HCT116 (cell line): ENCODE measurements around the gene MDM4. TPM values are rescaled to one million over a fixed set of nuclear protein-coding genes. Genes with fewer than 3 reads are reported as not detected.

ENCODE experiments used
- ATAC-seq: fragments of 200-7000 bp; cut with Tn5 transposase; 2 replicates; pipeline ENCODE4 v1.9.1; 2020; ENCODE audit warnings: mild to moderate bottlenecking, moderate library complexity
- BruUV-seq: library from RNA; stranded (reverse); fragments of 400-500 nt; replicated peaks from 2 replicates; lab custom pipeline; 2021; lab: Mats Ljungman, UMichigan
- CTCF ChIA-PET: fragments of 300-600 bp; sonication (Branson Sonifier 250); formaldehyde crosslinking; loops from one replicate; lab custom pipeline; 2021; ENCODE audit warnings: antibody characterized with exemption; lab: Charles Lee
- POLR2A ChIA-PET: fragments of 300-600, 350-600 bp; sonication (Branson Sonifier 250); formaldehyde crosslinking; loops from one replicate; lab custom pipeline; 2021; ENCODE audit warnings: antibody characterized with exemption; lab: Charles Lee
- RAD21 ChIA-PET, 2 experiments: fragments of 300-600 bp; sonication (Branson Sonifier 250); formaldehyde crosslinking; loops; one replicate each; lab custom pipeline; 2023; ENCODE audit warnings: low total read pairs in 2 of 2; ENCODE audit not compliant: uncharacterized antibody in 2 of 2, unreplicated experiment in 2 of 2, low non-redundant PET in 1 of 2; lab: Charles Lee
- DNase-seq: peaks from one replicate; pipeline ENCODE4 v3.0.0-alpha.2; 2010; ENCODE audit warnings: low read depth, low spot score
- H2AFZ ChIP-seq: fragments of 200-600 bp; shearing (Covaris generic), sonication (generic); 2 replicates; pipeline ENCODE4 v1.6.1; 2017; ENCODE audit warnings: low read depth, mixed run types, mixed read lengths, antibody characterized with exemption, low read length; ENCODE audit not compliant: poor library complexity, severe bottlenecking
- H3K27ac ChIP-seq: 2 replicates; pipeline ENCODE4 v1.5.1; 2012; ENCODE audit warnings: low read depth, low read length
- H3K27me3 ChIP-seq: fragments of 200-600 bp; sonication (generic); 2 replicates; pipeline ENCODE4 v1.6.1; 2016; ENCODE audit warnings: mixed run types, low read length, mixed read lengths; ENCODE audit not compliant: insufficient read depth
- H3K36me3 ChIP-seq, 2 experiments: fragments of 200-500 bp in 1 of 2; fragments of 200-600 bp in 1 of 2; sonication (Bioruptor generic) in 1 of 2; sonication (generic) in 1 of 2; 2 replicates each; pipeline versions ENCODE4 v1.5.1 to v1.6.1; 2014 to 2016; ENCODE audit warnings: low read length in 2 of 2, inconsistent platforms in 1 of 2, mixed read lengths in 1 of 2, mixed run types in 1 of 2; ENCODE audit not compliant: insufficient read depth in 2 of 2, control insufficient read depth in 1 of 2
- H3K4me1 ChIP-seq, 2 experiments: fragments of 200-600 bp in 1 of 2; sonication (generic) in 1 of 2; 2 replicates each; pipeline versions ENCODE4 v1.5.1 to v1.6.1; 2012 to 2017; ENCODE audit warnings: low read length in 2 of 2, inconsistent platforms in 1 of 2, mild to moderate bottlenecking in 1 of 2, mixed read lengths in 1 of 2, mixed run types in 1 of 2, moderate library complexity in 1 of 2; ENCODE audit not compliant: insufficient read depth in 2 of 2, control insufficient read depth in 1 of 2
- H3K4me2 ChIP-seq: fragments of 200-600 bp; sonication (generic); 2 replicates; pipeline ENCODE4 v1.6.1; 2017; ENCODE audit warnings: mixed run types, low read length, mixed read lengths
- H3K4me3 ChIP-seq, 2 experiments: fragments of 200-600 bp in 1 of 2; sonication (generic) in 1 of 2; replicated peaks in 1 of 2; 2 replicates each; pipeline ENCODE4 v1.5.1; 2011 to 2016; ENCODE audit warnings: low read length in 2 of 2, control low read depth in 1 of 2, low read depth in 1 of 2, mild to moderate bottlenecking in 1 of 2, mixed read lengths in 1 of 2, mixed run types in 1 of 2
- H3K79me2 ChIP-seq: fragments of 200-600 bp; sonication (generic); 2 replicates; pipeline ENCODE4 v1.6.1; 2017; ENCODE audit warnings: mild to moderate bottlenecking, mixed run types, low read length, moderate library complexity, mixed read lengths; ENCODE audit not compliant: insufficient read depth
- H3K9ac ChIP-seq: fragments of 200-600 bp; sonication (generic); 2 replicates; pipeline ENCODE4 v1.6.1; 2016; ENCODE audit warnings: low read length, mixed read lengths
- H3K9me2 ChIP-seq: fragments of 200-600 bp; sonication (generic), shearing (Covaris generic); 2 replicates; pipeline ENCODE4 v1.6.1; 2017; ENCODE audit warnings: mixed run types, mild to moderate bottlenecking, moderate library complexity; ENCODE audit not compliant: insufficient read depth
- H3K9me3 ChIP-seq, 2 experiments: fragments of 200-500 bp in 1 of 2; fragments of 200-600 bp in 1 of 2; sonication (Bioruptor generic) in 1 of 2; sonication (generic) in 1 of 2; 2 replicates each; pipeline ENCODE4 v1.6.1; 2014 to 2017; ENCODE audit warnings: low read length in 2 of 2, mixed read lengths in 2 of 2, inconsistent platforms in 1 of 2, low read depth in 1 of 2, mild to moderate bottlenecking in 1 of 2, mixed run types in 1 of 2, moderate library complexity in 1 of 2; ENCODE audit not compliant: control insufficient read depth in 1 of 2, insufficient read depth in 1 of 2
- H4K20me1 ChIP-seq: fragments of 200-600 bp; sonication (generic), shearing (Covaris generic); 2 replicates; pipeline ENCODE4 v1.6.1; 2017; ENCODE audit warnings: mixed run types, mild to moderate bottlenecking, moderate library complexity; ENCODE audit not compliant: insufficient read depth
- ATF3 ChIP-seq: IDR thresholded peaks from 2 replicates; pipeline ENCODE4 v1.6.1; 2012
- CEBPB ChIP-seq: IDR thresholded peaks from 2 replicates; pipeline ENCODE4 v1.6.1; 2012; ENCODE audit warnings: low read depth
- CTCF ChIP-seq, 3 experiments: fragments of 200-600 bp in 1 of 3; sonication (generic) in 1 of 3; IDR thresholded peaks in 2 of 3; conservative IDR thresholded peaks in 1 of 3; 2 replicates each; pipeline ENCODE4 v1.5.1; 2012 to 2017; ENCODE audit warnings: low read depth in 2 of 3, low read length in 2 of 3, antibody characterized with exemption in 1 of 3, borderline replicate concordance in 1 of 3, control low read depth in 1 of 3, mild to moderate bottlenecking in 1 of 3, mixed read lengths in 1 of 3, mixed run types in 1 of 3, moderate library complexity in 1 of 3; ENCODE audit not compliant: insufficient read depth in 1 of 3
- EGR1 ChIP-seq: IDR thresholded peaks from 2 replicates; pipeline ENCODE4 v1.6.1; 2012; ENCODE audit warnings: low read depth
- ELF1 ChIP-seq: IDR thresholded peaks from 2 replicates; pipeline ENCODE4 v1.6.1; 2012; ENCODE audit warnings: low read depth, borderline replicate concordance
- EZH2 ChIP-seq: fragments of 200-600 bp; sonication (generic); IDR thresholded peaks from 2 replicates; pipeline ENCODE4 v1.6.1; 2017; ENCODE audit warnings: antibody characterized with exemption, mixed run types
- JUND ChIP-seq: IDR thresholded peaks from 2 replicates; pipeline ENCODE4 v1.6.1; 2012
- MAX ChIP-seq: IDR thresholded peaks from 2 replicates; pipeline ENCODE4 v1.6.1; 2012
- POLR2A ChIP-seq: IDR thresholded peaks from 2 replicates; pipeline ENCODE4 v1.7.0; 2011; ENCODE audit warnings: borderline replicate concordance; ENCODE audit not compliant: insufficient read depth, insufficient read length; ENCODE audit errors: extremely low read depth
- POLR2AphosphoS5 ChIP-seq: IDR thresholded peaks from 2 replicates; pipeline ENCODE4 v1.6.1; 2011; ENCODE audit warnings: mild to moderate bottlenecking, low read depth, low read length, moderate library complexity
- SIN3A ChIP-seq: IDR thresholded peaks from 2 replicates; pipeline ENCODE4 v1.6.1; 2012; ENCODE audit warnings: low read depth
- SP1 ChIP-seq: IDR thresholded peaks from 2 replicates; pipeline ENCODE4 v1.6.1; 2012; ENCODE audit warnings: low read depth
- SRF ChIP-seq: IDR thresholded peaks from 2 replicates; pipeline ENCODE4 v1.6.1; 2012; ENCODE audit warnings: low read depth
- YY1 ChIP-seq: IDR thresholded peaks from 2 replicates; pipeline ENCODE4 v1.6.1; 2011; ENCODE audit warnings: low read length, low read depth, moderate library complexity, mild to moderate bottlenecking; ENCODE audit not compliant: insufficient replicate concordance; ENCODE audit errors: extremely low read depth
- ZBTB33 ChIP-seq: IDR thresholded peaks from 2 replicates; pipeline ENCODE4 v1.6.1; 2011; ENCODE audit warnings: mild to moderate bottlenecking, low read length, moderate library complexity; ENCODE audit not compliant: insufficient replicate concordance; ENCODE audit errors: extremely low read depth
- ZFX ChIP-seq: fragments of 450-650 bp; IDR thresholded peaks from 2 replicates; pipeline ENCODE4 v1.6.1; 2017
- ZNF274 ChIP-seq: fragments of 200-500 bp; sonication (Bioruptor generic); IDR thresholded peaks from 2 replicates; pipeline ENCODE4 v1.6.1; 2014; ENCODE audit warnings: mild to moderate bottlenecking, low read depth, low read length, inconsistent platforms
- intact Hi-C: fragments of 100-400 bp; cut with micrococcal nuclease; formaldehyde crosslinking; loops from 2 replicates; pipeline ENCODE4 v1.10.0; 2022
- total RNA-seq: library from RNA; stranded (reverse); gene quantifications from one replicate; pipeline ENCODE4 v1.2.1, GENCODE V29; 2021; ENCODE audit not compliant: unreplicated experiment

The MDM4 gene
- total RNA-seq, 1 experiment from 2014 or later: 79.5 TPM

GRCh38 chr1:204579681-204580080 is 63.5 kb downstream of the MDM4 start:
- POLR2A ChIA-PET: no interaction called here
- intact Hi-C loops: no loop called here
- Histone ChIP-seq H3K27me3 (no peaks in the 10 kb centered on the region), H3K9me3 (no peaks in the 10 kb centered on the region), H3K9me2 (no peaks in the 10 kb centered on the region), H3K4me3 (no peak overlapping the region), H3K4me1 (no peaks in the 10 kb centered on the region), H3K79me2 (no peaks in the 10 kb centered on the region), H2AFZ (no peak overlapping the region), H3K9ac (no peak overlapping the region), H3K36me3 (no peaks in the 10 kb centered on the region), H3K27ac (no peak overlapping the region), H4K20me1 (no peaks in the 10 kb centered on the region), H3K4me2 (no peak overlapping the region)
- CTCF ChIA-PET: interaction anchor here (2.7 kb wide), 1 partner anchor 227 kb away, joined by 9 read pairs; no protein-coding TSS in a partner anchor
- RAD21 ChIA-PET: no interaction called here
- no TSS peak for BruUV-seq
- ATAC-seq: no peak
- no peak for DNase-seq
- TF ChIP-seq ZNF274 (no peak), POLR2AphosphoS5 (no peak), SRF (no peak), POLR2A (no peak), SP1 (no peak), CTCF (IDR thresholded peaks at IDR 0.05 in 2 of 3, conservative IDR thresholded peaks at IDR 0.05 in 1 of 3; ENCODE audit: borderline replicate concordance in 1 of 3, insufficient read depth in 1 of 3, low read depth in 2 of 3, low read length in 2 of 3) (no peak), EGR1 (no peak), JUND (no peak), EZH2 (no peak)

GRCh38 chr1:204580862-204581261 is 64.7 kb downstream of the MDM4 start:
- Histone ChIP-seq H3K27ac (no peak overlapping the region), H3K9me3 (no peaks in the 10 kb centered on the region), H3K9ac (no peak overlapping the region), H3K36me3 (no peaks in the 10 kb centered on the region), H3K4me2 (no peak overlapping the region), H4K20me1 (no peaks in the 10 kb centered on the region), H3K79me2 (no peaks in the 10 kb centered on the region), H3K4me3 (no peak overlapping the region), H3K9me2 (no peaks in the 10 kb centered on the region)
- no peak for ATAC-seq
- POLR2A ChIA-PET: no interaction called here
- CTCF ChIA-PET: interaction anchor here (0.7 to 2.7 kb wide), 2 partner anchors 42 to 226 kb away, joined by 3 to 9 read pairs; no protein-coding TSS in a partner anchor
- no peak for DNase-seq
- intact Hi-C loops: no loop called here
- BruUV-seq: no TSS peak
- RAD21 ChIA-PET: interaction anchor here in 1 of 2 experiments (1.2 kb wide), 1 partner anchor 226 kb away, joined by 3 read pairs; no protein-coding TSS in a partner anchor
- no peak for TF ChIP-seq SP1
- TF ChIP-seq POLR2AphosphoS5: no peak
- TF ChIP-seq ZBTB33: no peak
- no peak for TF ChIP-seq ELF1
- no peak for TF ChIP-seq MAX
- no peak for TF ChIP-seq EZH2
- no peak for TF ChIP-seq YY1
- no peak for TF ChIP-seq EGR1
- no peak for TF ChIP-seq SRF
- TF ChIP-seq ATF3: no peak
- TF ChIP-seq ZNF274: no peak
- no peak for TF ChIP-seq ZFX
- TF ChIP-seq CEBPB: no peak
- no peak for TF ChIP-seq SIN3A
- TF ChIP-seq, all 23 proteins: peak for 0
- Histone ChIP-seq H2AFZ (no peak overlapping the region), H3K27me3 (no peaks in the 10 kb centered on the region), H3K4me1 (no peaks in the 10 kb centered on the region)
